ENCODE measurements around the gene SLC28A1. TPM values are rescaled to one million over a fixed set of nuclear protein-coding genes. Genes with fewer than 3 reads are reported as not detected.

The SLC28A1 gene
- total and polyA plus RNA-seq, 4 donors: 0.09 to 39.7 (median 18.3) TPM

DNA sequence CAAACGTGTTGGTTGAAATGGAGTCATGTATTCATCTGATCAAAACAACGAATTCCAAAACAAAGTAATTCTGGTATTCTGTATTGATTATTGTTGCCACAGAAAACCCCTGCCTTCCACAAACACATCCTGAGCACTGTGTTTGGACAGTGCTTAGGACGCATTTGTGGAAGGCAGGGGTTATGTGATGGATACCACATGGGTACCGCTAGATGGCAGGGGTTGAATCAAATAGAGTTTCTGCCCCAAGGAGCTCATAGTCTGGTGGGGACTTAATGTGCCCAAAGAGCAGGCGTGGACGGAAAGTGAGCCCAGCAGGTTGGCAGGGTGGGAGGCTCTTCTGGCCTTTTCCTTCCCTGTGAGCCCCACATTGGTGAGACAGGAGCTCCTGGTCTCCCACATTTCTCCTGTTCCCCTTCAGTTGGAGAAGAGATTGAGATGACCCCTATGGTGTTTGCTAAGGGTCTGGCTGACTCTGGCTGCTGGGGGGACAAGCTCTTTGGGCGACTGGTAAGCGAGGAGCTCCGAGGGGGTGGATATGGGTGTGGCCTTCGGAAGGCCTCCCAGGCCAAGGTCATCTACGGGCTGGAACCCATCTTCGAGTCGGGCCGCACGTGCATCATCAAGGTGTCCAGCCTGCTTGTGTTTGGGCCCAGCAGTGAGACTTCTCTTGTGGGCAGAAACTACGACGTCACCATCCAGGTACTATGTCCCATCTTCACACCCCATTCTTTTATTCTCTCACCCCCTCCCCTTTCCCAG, 22.1 kb upstream of the SLC28A1 start:
- Histone ChIP-seq H3K36me3 (ENCODE audit: control insufficient read depth in 4 of 4, insufficient read depth in 3 of 4, low read depth in 1 of 4, low read length in 3 of 4) (no peaks in the 10 kb centered on the region), H3K9me3 (ENCODE audit: control insufficient read depth in 4 of 4, low read length in 3 of 4) (no peaks in the 10 kb centered on the region), H3K9ac (ENCODE audit: low read depth in 1 of 2, low read length in 2 of 2) (no peak overlapping the region), H3K4me3 (ENCODE audit: low read depth in 1 of 3, low read length in 3 of 3) (no peak overlapping the region), H3K4me1 (ENCODE audit: control insufficient read depth in 4 of 4, insufficient read depth in 4 of 4, low read length in 3 of 4) (peaks cover 0 to 6% (median 0%) of the 10 kb centered on the region in 4 donors), H3K27ac (ENCODE audit: low read depth in 1 of 2, low read length in 2 of 2) (no peak overlapping the region), H3K27me3 (ENCODE audit: control insufficient read depth in 4 of 4, insufficient read depth in 4 of 4, low read length in 3 of 4) (no peaks in the 10 kb centered on the region)
- TF ChIP-seq RAD21 (IDR thresholded peaks at IDR 0.05): peak in 1 of 2 donors; percentile 35
- no peak for TF ChIP-seq YY1 (IDR thresholded peaks at IDR 0.05)
- TF ChIP-seq, protein P1, sequence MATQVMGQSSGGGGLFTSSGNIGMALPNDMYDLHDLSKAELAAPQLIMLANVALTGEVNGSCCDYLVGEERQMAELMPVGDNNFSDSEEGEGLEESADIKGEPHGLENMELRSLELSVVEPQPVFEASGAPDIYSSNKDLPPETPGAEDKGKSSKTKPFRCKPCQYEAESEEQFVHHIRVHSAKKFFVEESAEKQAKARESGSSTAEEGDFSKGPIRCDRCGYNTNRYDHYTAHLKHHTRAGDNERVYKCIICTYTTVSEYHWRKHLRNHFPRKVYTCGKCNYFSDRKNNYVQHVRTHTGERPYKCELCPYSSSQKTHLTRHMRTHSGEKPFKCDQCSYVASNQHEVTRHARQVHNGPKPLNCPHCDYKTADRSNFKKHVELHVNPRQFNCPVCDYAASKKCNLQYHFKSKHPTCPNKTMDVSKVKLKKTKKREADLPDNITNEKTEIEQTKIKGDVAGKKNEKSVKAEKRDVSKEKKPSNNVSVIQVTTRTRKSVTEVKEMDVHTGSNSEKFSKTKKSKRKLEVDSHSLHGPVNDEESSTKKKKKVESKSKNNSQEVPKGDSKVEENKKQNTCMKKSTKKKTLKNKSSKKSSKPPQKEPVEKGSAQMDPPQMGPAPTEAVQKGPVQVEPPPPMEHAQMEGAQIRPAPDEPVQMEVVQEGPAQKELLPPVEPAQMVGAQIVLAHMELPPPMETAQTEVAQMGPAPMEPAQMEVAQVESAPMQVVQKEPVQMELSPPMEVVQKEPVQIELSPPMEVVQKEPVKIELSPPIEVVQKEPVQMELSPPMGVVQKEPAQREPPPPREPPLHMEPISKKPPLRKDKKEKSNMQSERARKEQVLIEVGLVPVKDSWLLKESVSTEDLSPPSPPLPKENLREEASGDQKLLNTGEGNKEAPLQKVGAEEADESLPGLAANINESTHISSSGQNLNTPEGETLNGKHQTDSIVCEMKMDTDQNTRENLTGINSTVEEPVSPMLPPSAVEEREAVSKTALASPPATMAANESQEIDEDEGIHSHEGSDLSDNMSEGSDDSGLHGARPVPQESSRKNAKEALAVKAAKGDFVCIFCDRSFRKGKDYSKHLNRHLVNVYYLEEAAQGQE (IDR thresholded peaks at IDR 0.05): no peak
- WGBS: 93% methylated on average over 17 of the region's 17 CpGs
- DNase-seq (ENCODE audit: low spot score): no peak

DNA sequence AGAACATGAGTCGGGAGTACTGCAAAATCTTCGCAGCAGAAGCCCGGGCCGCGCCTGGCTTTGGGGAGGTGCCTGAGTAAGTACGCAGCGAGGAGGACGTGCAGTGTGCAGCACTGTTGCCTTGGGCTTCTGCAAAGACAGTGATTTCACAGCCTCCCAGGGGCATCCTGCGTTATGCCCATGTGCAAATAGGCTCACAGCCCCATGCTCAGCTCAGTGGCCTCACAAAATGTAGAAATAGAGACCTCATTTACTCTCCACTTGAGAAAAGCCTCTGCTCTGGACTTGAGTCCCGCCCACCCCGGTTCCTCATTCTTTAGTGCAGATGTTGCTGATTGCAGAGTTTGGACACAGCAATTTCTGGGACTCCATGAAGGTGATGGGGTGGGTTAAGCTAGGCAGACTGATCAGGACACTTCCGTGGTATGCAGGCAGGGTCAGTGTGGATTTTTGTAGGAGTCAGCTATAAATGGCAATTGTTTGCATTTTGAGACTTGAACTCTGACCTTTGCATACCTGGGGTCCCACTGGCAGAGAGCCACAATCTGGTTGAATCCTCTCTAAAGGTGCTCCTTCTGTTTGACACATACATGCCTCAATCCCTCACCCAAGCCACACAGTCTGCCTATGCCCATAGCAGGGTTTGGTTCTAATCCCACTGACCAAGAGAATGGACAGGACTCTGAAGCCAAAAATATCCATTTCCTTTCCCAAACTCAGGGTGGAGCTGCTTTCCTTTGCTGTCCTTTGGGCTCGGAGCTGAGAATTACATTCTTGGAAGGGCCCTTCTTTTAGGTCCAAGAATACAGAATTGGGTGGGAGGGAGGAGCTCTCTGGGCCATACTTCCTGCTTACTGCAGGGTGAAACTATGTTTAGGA, 20.7 kb upstream of the SLC28A1 start:
- Histone ChIP-seq H3K9me3 (ENCODE audit: control insufficient read depth in 4 of 4, low read length in 3 of 4) (no peaks in the 10 kb centered on the region), H3K4me1 (ENCODE audit: control insufficient read depth in 4 of 4, insufficient read depth in 4 of 4, low read length in 3 of 4) (peaks cover 0 to 6% (median 0%) of the 10 kb centered on the region in 4 donors), H3K4me3 (ENCODE audit: low read depth in 1 of 3, low read length in 3 of 3) (no peak overlapping the region), H3K27me3 (ENCODE audit: control insufficient read depth in 4 of 4, insufficient read depth in 4 of 4, low read length in 3 of 4) (no peaks in the 10 kb centered on the region), H3K9ac (ENCODE audit: low read depth in 1 of 2, low read length in 2 of 2) (no peak overlapping the region), H3K27ac (ENCODE audit: low read depth in 1 of 2, low read length in 2 of 2) (no peak overlapping the region), H3K36me3 (ENCODE audit: control insufficient read depth in 4 of 4, insufficient read depth in 3 of 4, low read depth in 1 of 4, low read length in 3 of 4) (no peaks in the 10 kb centered on the region)
- no peak for TF ChIP-seq YY1 (IDR thresholded peaks at IDR 0.05)
- TF ChIP-seq, protein P2, sequence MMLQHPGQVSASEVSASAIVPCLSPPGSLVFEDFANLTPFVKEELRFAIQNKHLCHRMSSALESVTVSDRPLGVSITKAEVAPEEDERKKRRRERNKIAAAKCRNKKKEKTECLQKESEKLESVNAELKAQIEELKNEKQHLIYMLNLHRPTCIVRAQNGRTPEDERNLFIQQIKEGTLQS (IDR thresholded peaks at IDR 0.05): no peak
- TF ChIP-seq RAD21 (IDR thresholded peaks at IDR 0.05): peak; percentile 34 to 55
- no peak for DNase-seq (ENCODE audit: low spot score)
- 88% methylated on average over 13 of the region's 13 CpGs for WGBS

DNA sequence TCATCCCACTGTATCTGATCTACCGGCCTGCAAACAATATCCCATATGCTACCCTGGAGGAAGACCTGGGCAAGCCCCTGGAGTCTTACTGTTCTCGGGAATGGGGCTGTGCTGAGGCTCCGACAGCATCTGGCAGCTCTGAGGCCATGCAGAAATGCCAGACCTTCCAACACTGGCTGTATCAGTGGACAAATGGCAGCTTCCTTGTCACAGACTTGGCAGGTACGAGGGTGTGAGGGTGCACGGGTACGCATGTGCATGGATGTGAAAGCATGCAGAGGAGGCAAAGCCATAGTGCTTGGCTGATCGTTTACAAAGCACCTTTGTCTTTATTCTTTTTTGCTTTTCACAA, 20.0 kb upstream of the SLC28A1 start:
- H3K9ac ChIP-seq (ENCODE audit: low read depth in 1 of 2, low read length in 2 of 2): no peak overlapping the region
- TF ChIP-seq, protein P3, sequence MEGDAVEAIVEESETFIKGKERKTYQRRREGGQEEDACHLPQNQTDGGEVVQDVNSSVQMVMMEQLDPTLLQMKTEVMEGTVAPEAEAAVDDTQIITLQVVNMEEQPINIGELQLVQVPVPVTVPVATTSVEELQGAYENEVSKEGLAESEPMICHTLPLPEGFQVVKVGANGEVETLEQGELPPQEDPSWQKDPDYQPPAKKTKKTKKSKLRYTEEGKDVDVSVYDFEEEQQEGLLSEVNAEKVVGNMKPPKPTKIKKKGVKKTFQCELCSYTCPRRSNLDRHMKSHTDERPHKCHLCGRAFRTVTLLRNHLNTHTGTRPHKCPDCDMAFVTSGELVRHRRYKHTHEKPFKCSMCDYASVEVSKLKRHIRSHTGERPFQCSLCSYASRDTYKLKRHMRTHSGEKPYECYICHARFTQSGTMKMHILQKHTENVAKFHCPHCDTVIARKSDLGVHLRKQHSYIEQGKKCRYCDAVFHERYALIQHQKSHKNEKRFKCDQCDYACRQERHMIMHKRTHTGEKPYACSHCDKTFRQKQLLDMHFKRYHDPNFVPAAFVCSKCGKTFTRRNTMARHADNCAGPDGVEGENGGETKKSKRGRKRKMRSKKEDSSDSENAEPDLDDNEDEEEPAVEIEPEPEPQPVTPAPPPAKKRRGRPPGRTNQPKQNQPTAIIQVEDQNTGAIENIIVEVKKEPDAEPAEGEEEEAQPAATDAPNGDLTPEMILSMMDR (IDR thresholded peaks at IDR 0.05; ENCODE audit: low read depth, low read length, missing input control): no peak
- TF ChIP-seq SP1 (IDR thresholded peaks at IDR 0.05) (no peak), GABPA (IDR thresholded peaks at IDR 0.05 in 1 of 2, conservative IDR thresholded peaks at IDR 0.05 in 1 of 2) (no peak), HNF4G (IDR thresholded peaks at IDR 0.05) (no peak), NR2F2 (IDR thresholded peaks at IDR 0.05) (no peak), YY1 (IDR thresholded peaks at IDR 0.05) (no peak), FOXA2 (IDR thresholded peaks at IDR 0.05) (no peak), FOXA1 (IDR thresholded peaks at IDR 0.05) (no peak), RXRA (IDR thresholded peaks at IDR 0.05) (no peak)
- TF ChIP-seq, protein P4, sequence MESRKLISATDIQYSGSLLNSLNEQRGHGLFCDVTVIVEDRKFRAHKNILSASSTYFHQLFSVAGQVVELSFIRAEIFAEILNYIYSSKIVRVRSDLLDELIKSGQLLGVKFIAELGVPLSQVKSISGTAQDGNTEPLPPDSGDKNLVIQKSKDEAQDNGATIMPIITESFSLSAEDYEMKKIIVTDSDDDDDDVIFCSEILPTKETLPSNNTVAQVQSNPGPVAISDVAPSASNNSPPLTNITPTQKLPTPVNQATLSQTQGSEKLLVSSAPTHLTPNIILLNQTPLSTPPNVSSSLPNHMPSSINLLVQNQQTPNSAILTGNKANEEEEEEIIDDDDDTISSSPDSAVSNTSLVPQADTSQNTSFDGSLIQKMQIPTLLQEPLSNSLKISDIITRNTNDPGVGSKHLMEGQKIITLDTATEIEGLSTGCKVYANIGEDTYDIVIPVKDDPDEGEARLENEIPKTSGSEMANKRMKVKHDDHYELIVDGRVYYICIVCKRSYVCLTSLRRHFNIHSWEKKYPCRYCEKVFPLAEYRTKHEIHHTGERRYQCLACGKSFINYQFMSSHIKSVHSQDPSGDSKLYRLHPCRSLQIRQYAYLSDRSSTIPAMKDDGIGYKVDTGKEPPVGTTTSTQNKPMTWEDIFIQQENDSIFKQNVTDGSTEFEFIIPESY (IDR thresholded peaks at IDR 0.05): no peak
- TF ChIP-seq, protein P2 (IDR thresholded peaks at IDR 0.05): no peak

More for the DNA sequence above, 20.0 kb upstream of the SLC28A1 start:
- H3K27ac ChIP-seq (ENCODE audit: low read depth in 1 of 2, low read length in 2 of 2): no peak overlapping the region
- H3K4me1 ChIP-seq (ENCODE audit: control insufficient read depth in 4 of 4, insufficient read depth in 4 of 4, low read length in 3 of 4): peaks cover 0 to 6% (median 0%) of the 10 kb centered on the region in 4 donors
- H3K36me3 ChIP-seq (ENCODE audit: control insufficient read depth in 4 of 4, insufficient read depth in 3 of 4, low read depth in 1 of 4, low read length in 3 of 4): no peaks in the 10 kb centered on the region
- DNase-seq (ENCODE audit: low spot score): no peak
- no peaks in the 10 kb centered on the region for H3K9me3 ChIP-seq (ENCODE audit: control insufficient read depth in 4 of 4, low read length in 3 of 4)
- no peak overlapping the region for H3K4me3 ChIP-seq (ENCODE audit: low read depth in 1 of 3, low read length in 3 of 3)
- 90% methylated on average over 7 of the region's 7 CpGs for WGBS
- H3K27me3 ChIP-seq (ENCODE audit: control insufficient read depth in 4 of 4, insufficient read depth in 4 of 4, low read length in 3 of 4): no peaks in the 10 kb centered on the region
